Immature natural killer cell (primary cell): ENCODE measurements around the gene SAMD13. TPM values are rescaled to one million over a fixed set of nuclear protein-coding genes. Genes with fewer than 3 reads are reported as not detected.
A peak's percentile ranks its signal among the peaks of the same experiment; 100 is the strongest.

Experiments used
- DNase-seq, 3 donors: peaks; one replicate each; pipeline ENCODE4 v3.0.0; 2022; ENCODE audit warnings: mixed read lengths in 1 of 3
- H3K27ac Mint-ChIP-seq, 6 donors: one replicate each; pipeline ENCODE4 v1.8.0; 2020; ENCODE audit warnings: mixed read lengths in 6 of 6, mild to moderate bottlenecking in 5 of 6, inconsistent platforms in 4 of 6, moderate library complexity in 3 of 6
- H3K27me3 Mint-ChIP-seq, 3 donors: one replicate each; pipeline ENCODE4 v1.8.0; 2020 to 2021; ENCODE audit warnings: low read depth in 3 of 3, mild to moderate bottlenecking in 3 of 3, mixed read lengths in 3 of 3, moderate library complexity in 3 of 3, inconsistent platforms in 1 of 3
- H3K36me3 Mint-ChIP-seq, 3 donors: one replicate each; pipeline ENCODE4 v1.8.0; 2020; ENCODE audit warnings: mixed read lengths in 3 of 3, inconsistent platforms in 2 of 3, mild to moderate bottlenecking in 2 of 3
- H3K4me1 Mint-ChIP-seq, 2 donors: one replicate each; pipeline ENCODE4 v1.8.0; 2020; ENCODE audit warnings: inconsistent platforms in 2 of 2, mild to moderate bottlenecking in 2 of 2, mixed read lengths in 2 of 2, moderate library complexity in 1 of 2
- H3K4me3 Mint-ChIP-seq, 5 donors: one replicate each; pipeline ENCODE4 v1.8.0; 2020; ENCODE audit warnings: mild to moderate bottlenecking in 5 of 5, mixed read lengths in 5 of 5, inconsistent platforms in 3 of 5, moderate library complexity in 3 of 5
- H3K9me3 Mint-ChIP-seq, 6 donors: one replicate each; pipeline ENCODE4 v1.8.0; 2020; ENCODE audit warnings: mild to moderate bottlenecking in 6 of 6, mixed read lengths in 6 of 6, inconsistent platforms in 4 of 6, moderate library complexity in 3 of 6
- polyA plus RNA-seq, 3 donors: library from polyadenylated mRNA; unstranded; fragments of 300-500 nt; fragmentation: Illumina TruSeq; gene quantifications; one replicate each; pipeline ENCODE4 v1.2.3, GENCODE V29; 2021

The SAMD13 gene
- polyA plus RNA-seq, 3 donors from 2014 or later = 1.2 TPM; not detected in 2

DNA sequence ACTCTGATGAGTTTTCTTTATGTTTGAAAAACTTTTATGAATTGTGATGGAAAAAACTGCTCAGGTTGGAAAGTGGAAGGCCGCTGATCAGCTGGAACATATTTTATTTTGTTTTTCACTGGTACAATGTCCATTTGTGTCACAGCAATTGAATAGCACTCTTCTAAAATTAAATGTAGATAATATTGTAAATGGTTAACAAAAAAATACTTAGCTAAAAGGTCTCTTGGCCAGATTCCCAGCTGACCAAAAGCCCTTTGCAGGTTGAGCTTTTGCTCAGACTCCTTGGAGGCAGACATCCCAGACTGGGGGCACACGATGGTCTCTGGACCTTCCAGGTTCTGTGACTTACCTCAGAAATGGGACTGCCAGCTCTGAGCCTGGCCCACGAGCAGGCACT is 26.3 kb downstream of the SAMD13 start:
- Mint-ChIP-seq H3K4me1 (no peaks in the 10 kb centered on the region), H3K9me3 (no peaks in the 10 kb centered on the region), H3K36me3 (peaks cover 0 to 5% (median 0%) of the 10 kb centered on the region in 3 donors), H3K27ac (no peak overlapping the region), H3K27me3 (peaks cover 0 to 2% (median 1%) of the 10 kb centered on the region in 3 donors), H3K4me3 (no peak overlapping the region)
- no peak for DNase-seq

DNA sequence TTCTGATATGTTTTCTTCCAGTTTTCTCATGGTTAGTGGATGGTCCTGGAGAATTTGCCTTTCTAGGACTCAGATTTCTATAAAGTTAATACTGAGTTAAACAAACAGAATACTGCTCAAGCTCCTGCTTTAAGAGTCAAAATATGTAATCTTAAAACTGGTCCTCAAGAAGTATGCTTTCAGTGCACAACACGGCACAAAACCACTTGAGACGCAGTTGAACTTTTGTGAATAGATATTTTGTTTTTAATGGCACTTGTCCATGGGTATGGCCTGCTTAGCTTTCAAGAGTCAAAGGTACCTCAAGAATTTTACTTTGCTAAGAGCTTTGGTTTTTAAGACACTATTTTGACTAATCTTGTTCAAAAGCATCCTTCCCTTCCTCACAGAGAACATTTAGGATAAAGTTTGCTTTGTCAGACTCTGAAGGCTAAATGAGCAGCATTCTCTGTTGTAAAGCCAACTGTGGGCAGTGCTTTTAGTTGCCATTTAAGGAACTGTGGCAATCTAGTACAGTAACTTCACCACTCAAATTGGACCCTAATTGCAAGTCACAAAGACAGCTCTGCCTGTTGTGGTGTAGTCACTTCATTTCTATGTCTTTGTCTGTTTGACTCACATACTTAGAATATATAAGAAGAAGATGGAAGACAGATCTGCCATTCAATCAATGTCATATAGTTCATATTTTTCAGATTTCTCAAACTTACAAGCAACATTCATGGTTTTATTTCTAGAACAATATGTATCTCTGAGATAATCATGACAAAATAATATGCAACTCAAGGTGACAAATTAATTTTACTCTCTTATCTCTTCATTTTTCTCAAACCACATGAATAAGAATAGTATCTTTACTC is 28.8 kb downstream of the SAMD13 start:
- Mint-ChIP-seq H3K27ac (no peak overlapping the region), H3K4me1 (no peaks in the 10 kb centered on the region), H3K9me3 (peaks cover 0 to 2% (median under 1%) of the 10 kb centered on the region in 6 donors), H3K4me3 (no peak overlapping the region), H3K27me3 (peaks cover 0 to 1% (median 0%) of the 10 kb centered on the region in 3 donors), H3K36me3 (peaks cover 0 to 6% (median 5%) of the 10 kb centered on the region in 3 donors)
- no peak for DNase-seq

DNA sequence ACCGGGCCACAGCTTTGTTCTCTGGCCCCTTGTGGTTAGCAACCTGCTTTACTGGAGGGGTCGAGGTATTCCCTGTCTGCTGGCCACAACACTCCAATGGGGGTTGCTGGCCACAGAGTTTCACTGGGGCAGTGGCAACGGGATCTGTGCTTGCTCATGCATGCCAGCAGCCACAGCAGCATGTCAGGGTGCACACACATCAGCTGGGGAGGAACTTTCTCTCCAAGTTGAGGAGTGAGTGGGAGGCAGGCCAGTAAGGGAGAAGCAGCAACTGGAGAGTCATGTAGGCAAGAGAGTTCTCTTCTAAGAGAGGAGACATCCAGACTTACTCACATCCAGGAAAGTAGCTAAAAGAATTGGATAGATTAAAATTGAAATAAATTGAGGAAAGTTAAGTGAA is 38.0 kb downstream of the SAMD13 start:
- H3K27ac Mint-ChIP-seq = no peak overlapping the region
- peaks cover 3 to 4% (median 3%) of the 10 kb centered on the region in 3 donors for H3K36me3 Mint-ChIP-seq
- H3K4me1 Mint-ChIP-seq = no peaks in the 10 kb centered on the region
- DNase-seq = no peak
- no peak overlapping the region for H3K4me3 Mint-ChIP-seq
- peaks cover 0 to 26% (median 2%) of the 10 kb centered on the region in 6 donors for H3K9me3 Mint-ChIP-seq
- H3K27me3 Mint-ChIP-seq = peaks cover 0 to 2% (median 2%) of the 10 kb centered on the region in 3 donors

DNA sequence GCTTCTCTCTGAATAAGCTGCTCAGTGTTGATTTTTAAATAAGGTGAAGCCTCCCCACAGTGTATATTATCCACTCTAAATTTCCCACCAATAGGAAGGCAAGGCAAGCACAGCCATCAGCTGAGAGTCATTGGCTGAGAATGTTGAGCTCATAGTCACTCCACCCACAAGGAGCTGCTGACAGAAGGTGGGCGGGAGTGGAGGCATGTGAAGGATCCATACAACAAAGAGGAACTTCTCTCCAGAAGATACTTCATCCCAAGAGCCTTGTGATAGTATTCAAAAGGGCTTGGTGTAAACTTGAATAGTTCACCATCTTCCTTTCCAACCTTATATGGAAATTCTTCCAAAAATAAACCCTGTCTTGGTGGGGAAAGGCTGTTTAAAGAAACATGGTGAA is 42.8 kb downstream of the SAMD13 start:
- H3K27ac Mint-ChIP-seq = no peak overlapping the region
- no peaks in the 10 kb centered on the region for H3K36me3 Mint-ChIP-seq
- H3K9me3 Mint-ChIP-seq = no peaks in the 10 kb centered on the region
- DNase-seq = no peak
- peaks cover 0 to 4% (median 1%) of the 10 kb centered on the region in 3 donors for H3K27me3 Mint-ChIP-seq
- no peak overlapping the region for H3K4me3 Mint-ChIP-seq
- no peaks in the 10 kb centered on the region for H3K4me1 Mint-ChIP-seq

DNA sequence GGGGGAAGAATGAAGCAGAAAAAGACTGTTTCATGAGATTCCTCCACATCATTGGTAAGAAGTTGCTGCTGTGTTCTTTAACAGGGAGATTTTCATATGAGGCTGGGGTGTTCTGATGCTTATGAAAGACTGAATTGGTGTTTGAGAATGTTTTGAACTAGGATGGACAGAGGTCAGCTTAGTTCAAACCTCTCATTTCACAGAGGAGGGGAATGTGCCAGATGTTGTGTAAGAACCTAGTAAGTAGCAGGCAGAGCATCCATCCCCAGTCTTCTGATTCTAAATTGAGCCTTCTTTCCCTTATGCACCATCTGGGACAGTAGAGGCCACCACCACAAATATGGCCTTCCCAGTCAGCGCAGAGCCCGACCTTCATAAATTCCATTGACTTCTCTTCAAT is 43.7 kb downstream of the SAMD13 start:
- DNase-seq = no peak
- Mint-ChIP-seq H3K27ac (peak overlapping the region in 1 of 6 donors; percentile 51), H3K4me1 (no peaks in the 10 kb centered on the region), H3K36me3 (no peaks in the 10 kb centered on the region), H3K9me3 (no peaks in the 10 kb centered on the region), H3K4me3 (no peak overlapping the region), H3K27me3 (peaks cover 0 to 4% (median 1%) of the 10 kb centered on the region in 3 donors)

DNA sequence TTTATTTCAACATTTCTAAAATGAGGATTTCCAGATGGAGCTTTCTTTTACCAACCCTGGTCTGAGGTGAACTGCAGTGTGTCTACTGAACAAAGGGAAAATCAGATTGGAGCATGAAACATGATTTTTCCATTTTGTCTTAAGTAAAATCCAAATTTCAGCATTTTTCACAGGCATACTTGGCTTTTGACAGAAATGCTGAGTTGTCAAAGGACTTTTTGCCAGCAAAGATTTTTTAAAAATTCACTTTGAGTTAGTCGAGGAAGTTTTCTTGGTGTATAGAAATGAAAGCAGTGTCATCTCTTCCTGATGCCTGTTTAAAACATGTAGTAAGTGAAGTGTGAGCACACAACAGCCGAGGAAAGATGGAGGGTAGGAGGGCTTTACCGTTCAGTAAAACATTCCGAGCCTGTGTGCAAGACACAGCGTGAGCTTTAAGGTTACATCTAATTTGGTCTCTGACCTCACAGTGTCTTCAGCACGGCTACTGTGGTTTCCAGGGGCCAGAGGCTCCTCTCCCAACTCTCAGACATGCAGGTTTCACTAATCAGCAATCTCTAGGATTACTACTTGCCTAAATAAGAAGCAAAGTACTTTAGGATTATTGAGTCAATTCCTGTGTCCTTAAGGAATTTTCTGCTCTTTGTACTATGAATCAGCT is 45.9 kb downstream of the SAMD13 start:
- no peak for DNase-seq
- Mint-ChIP-seq H3K9me3 (no peaks in the 10 kb centered on the region), H3K27ac (no peak overlapping the region), H3K36me3 (no peaks in the 10 kb centered on the region), H3K4me3 (no peak overlapping the region), H3K27me3 (peaks cover 0 to 2% (median 1%) of the 10 kb centered on the region in 3 donors), H3K4me1 (no peaks in the 10 kb centered on the region)

DNA sequence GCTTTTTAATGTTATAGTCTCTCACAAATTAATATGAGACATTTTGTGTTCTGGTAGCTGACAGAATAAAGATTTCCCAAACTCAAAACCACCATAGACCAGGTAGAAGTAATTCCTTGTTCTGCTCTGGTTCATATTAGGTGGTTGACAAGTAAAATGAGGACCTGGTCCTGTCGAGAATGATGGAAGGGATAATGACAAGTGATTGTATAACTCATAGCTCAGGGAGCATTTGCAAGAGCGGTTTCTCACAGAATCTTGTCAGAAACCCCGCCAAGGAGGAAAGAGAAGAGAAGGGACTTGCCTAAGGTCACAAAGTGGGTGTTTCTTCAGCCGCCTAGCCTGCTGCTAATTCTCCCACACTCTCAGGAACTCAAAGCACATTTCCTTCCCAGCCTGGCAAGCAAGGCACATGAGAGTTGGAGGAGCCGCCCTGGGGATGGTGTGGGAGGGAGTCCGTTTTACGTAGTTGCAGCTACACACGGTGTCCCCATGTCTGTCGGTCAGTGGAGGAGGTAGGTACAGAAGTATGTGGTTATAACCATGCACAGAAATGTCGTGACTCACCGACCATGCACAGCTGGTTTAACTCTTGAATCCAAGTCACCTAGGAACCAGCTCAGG is 46.5 kb downstream of the SAMD13 start:
- H3K27ac Mint-ChIP-seq = no peak overlapping the region
- DNase-seq = no peak
- peaks cover 0 to 2% (median 1%) of the 10 kb centered on the region in 3 donors for H3K27me3 Mint-ChIP-seq
- H3K36me3 Mint-ChIP-seq = no peaks in the 10 kb centered on the region
- H3K4me1 Mint-ChIP-seq = no peaks in the 10 kb centered on the region
- no peak overlapping the region for H3K4me3 Mint-ChIP-seq
- no peaks in the 10 kb centered on the region for H3K9me3 Mint-ChIP-seq

DNA sequence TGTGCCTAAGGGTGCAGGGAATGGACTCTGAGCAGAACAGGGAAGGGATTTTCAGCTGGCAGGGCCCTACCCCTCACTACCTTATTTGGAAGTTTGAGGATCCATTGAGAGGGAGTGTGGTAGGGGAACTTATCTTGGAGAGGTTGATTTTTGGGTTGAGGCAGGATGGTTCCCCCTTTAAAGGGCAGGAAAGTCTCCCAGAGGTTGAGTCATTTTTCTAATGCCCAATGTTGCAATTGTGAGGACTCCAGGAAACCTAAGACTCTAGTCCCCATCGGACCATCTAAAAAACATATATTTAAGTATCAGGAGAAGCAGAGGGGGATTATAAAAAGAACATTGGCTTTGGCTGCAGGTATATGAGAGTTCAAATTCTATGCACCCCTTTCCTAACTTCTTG is 47.3 kb downstream of the SAMD13 start:
- Mint-ChIP-seq H3K4me3 (no peak overlapping the region), H3K9me3 (no peaks in the 10 kb centered on the region), H3K27ac (no peak overlapping the region), H3K27me3 (peaks cover 0 to 2% (median 1%) of the 10 kb centered on the region in 3 donors), H3K4me1 (no peaks in the 10 kb centered on the region), H3K36me3 (no peaks in the 10 kb centered on the region)
- DNase-seq = no peak

DNA sequence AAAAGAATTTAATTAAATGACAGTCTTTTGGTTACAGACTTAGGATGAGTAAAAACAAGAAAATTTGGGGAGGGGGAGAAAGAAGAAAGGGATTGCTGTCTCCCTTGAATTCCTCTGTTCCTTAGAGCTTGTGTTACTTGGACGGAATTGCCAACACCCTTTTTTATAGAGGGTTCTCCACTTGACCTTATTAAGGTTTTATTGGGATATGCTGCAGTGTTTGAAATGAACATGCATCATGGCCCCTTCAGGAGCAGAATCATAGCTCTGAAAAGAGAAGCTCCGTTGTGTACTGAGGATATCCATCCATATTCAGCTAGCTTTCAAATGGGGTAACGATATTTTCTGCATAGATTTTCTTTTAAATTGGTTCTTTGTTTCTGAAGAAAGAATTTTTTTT is 48.6 kb downstream of the SAMD13 start:
- no peaks in the 10 kb centered on the region for H3K9me3 Mint-ChIP-seq
- H3K4me1 Mint-ChIP-seq = no peaks in the 10 kb centered on the region
- H3K27me3 Mint-ChIP-seq = peaks cover 0 to 1% (median 0%) of the 10 kb centered on the region in 3 donors
- no peak for DNase-seq
- no peak overlapping the region for H3K4me3 Mint-ChIP-seq
- H3K27ac Mint-ChIP-seq = no peak overlapping the region
- H3K36me3 Mint-ChIP-seq = no peaks in the 10 kb centered on the region

DNA sequence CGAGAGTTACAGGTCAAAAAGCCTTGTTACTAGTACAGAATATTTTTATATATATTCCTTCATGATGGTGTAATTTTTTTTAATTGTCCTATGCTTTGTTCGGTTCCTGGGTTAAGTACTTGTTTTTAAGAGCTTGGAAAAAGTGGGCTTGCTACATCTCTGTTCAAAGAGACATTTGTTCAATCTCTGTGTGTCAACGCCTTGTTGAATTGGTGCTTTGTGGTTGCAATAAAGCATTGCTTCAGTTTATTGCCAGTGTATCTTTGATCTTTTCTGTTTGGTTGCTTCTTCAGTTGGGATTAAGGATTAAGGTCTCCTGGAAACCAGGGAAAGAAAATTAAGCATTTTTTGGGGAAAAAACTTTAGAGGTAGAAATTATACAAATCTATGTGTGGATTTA is 49.0 kb downstream of the SAMD13 start:
- Mint-ChIP-seq H3K4me1 (no peaks in the 10 kb centered on the region), H3K27me3 (peaks cover 0 to 1% (median 0%) of the 10 kb centered on the region in 3 donors), H3K27ac (no peak overlapping the region), H3K4me3 (no peak overlapping the region), H3K9me3 (no peaks in the 10 kb centered on the region), H3K36me3 (no peaks in the 10 kb centered on the region)
- DNase-seq = no peak

DNA sequence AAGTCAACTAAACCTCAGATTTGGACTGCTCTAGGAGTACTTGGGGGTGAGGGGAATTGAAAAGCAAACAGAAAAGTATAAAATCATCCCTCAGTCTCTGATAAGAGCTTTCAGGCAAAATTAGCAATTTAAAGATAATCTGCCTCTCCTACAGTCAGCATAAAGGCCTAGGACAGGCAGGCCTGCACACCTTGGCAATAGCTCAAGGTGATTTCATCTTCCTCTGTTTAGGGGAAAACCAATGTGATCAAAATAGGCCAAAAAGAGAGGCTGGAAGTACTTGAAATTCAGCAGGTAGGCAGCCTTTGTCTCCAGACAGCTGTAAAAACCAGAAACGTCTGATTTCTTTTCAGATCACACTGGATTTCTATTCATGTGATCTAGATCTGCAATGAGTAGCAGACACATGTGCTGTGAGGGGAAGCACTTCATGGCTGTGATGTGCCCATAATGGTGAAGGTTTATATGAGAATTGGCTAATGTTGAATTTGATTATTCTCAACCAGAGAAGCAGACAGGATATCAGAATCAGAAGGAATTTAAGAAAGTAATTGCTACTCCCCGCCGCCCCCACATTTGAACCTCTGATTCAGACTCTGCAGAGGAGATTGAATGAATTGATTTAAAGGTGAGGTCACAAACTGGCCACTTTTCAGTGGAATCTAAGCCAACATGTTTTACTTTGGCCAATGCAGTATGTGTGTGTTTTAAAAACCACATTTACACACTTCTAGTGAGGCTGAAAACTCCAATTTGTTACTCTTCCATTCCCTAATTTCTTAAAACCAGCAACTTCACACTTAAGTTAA is 51.0 kb downstream of the SAMD13 start:
- no peaks in the 10 kb centered on the region for H3K9me3 Mint-ChIP-seq
- DNase-seq = no peak
- no peak overlapping the region for H3K4me3 Mint-ChIP-seq
- peak overlapping the region in 1 of 6 donors; percentile 53 for H3K27ac Mint-ChIP-seq
- no peaks in the 10 kb centered on the region for H3K4me1 Mint-ChIP-seq
- peaks cover 0 to 4% (median 0%) of the 10 kb centered on the region in 3 donors for H3K36me3 Mint-ChIP-seq
- no peaks in the 10 kb centered on the region for H3K27me3 Mint-ChIP-seq

DNA sequence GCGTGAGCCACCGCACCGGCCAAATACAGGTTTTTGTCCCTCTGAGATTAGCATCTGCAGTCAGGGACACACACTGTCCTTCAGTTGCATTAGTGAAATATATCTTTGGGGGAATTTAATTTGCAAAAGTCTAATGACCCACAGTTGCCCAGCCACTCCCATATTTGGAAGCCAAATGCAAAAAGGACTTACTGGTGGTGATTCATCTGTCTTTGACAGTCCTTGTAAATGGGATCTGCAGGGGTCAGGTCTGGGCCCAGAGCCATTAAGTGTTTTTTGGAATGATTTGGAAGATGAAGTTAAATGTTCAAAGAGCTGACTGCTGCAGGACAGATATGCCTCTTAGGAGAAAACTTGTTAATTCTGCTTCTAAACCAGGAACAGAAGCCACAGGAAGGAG is 52.2 kb downstream of the SAMD13 start:
- no peak for DNase-seq
- Mint-ChIP-seq H3K4me3 (no peak overlapping the region), H3K27me3 (peaks cover 0 to 1% (median 0%) of the 10 kb centered on the region in 3 donors), H3K27ac (no peak overlapping the region), H3K9me3 (no peaks in the 10 kb centered on the region), H3K4me1 (no peaks in the 10 kb centered on the region), H3K36me3 (peaks cover 0 to 4% (median 0%) of the 10 kb centered on the region in 3 donors)

DNA sequence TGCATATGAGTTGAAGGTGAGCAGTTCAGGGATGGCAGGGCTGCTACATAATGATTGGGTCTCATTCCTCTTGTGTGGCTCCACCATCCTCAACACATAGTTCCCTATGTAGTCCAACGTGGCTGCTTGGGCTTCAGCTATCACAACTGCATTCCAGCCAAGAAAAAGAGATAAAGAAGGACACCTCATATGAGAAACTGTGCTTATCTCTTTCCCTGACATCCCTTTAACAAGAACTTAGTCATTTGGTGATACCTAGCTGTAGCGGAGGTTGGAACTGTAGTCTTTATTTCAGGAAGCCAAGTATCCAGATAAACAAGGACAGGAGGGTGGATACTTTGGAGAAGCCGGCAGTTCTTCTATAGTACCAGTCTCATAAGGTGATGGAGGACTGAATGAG is 54.0 kb downstream of the SAMD13 start:
- H3K27me3 Mint-ChIP-seq = peaks cover 0 to 1% (median 1%) of the 10 kb centered on the region in 3 donors
- H3K4me1 Mint-ChIP-seq = no peaks in the 10 kb centered on the region
- H3K4me3 Mint-ChIP-seq = no peak overlapping the region

More for the DNA sequence above, 54.0 kb downstream of the SAMD13 start:
- Mint-ChIP-seq H3K27ac (no peak overlapping the region), H3K36me3 (peaks cover 0 to 4% (median 0%) of the 10 kb centered on the region in 3 donors), H3K9me3 (no peaks in the 10 kb centered on the region)
- DNase-seq = no peak
